WTC11 (cell line): ENCODE results near the gene RAPH1.

ENCODE experiments used
- FOXP1 ChIP-seq: sonication (generic); formaldehyde crosslinking; IDR thresholded peaks from 2 replicates; pipeline ENCODE4 v1.8.0; 2022; ENCODE audit warnings: missing genetic modification reagents, mild to moderate bottlenecking, moderate library complexity, borderline replicate concordance
- IRF2 ChIP-seq: sonication (generic); formaldehyde crosslinking; IDR thresholded peaks from 2 replicates; pipeline ENCODE4 v1.8.0; 2022; ENCODE audit warnings: low read depth, missing genetic modification reagents, borderline replicate concordance
- MYBL2 ChIP-seq: sonication (generic); formaldehyde crosslinking; IDR thresholded peaks from 2 replicates; pipeline ENCODE4 v1.8.1; 2023; ENCODE audit warnings: mild to moderate bottlenecking, moderate library complexity, missing genetic modification reagents
- NR3C1 ChIP-seq: sonication (generic); formaldehyde crosslinking; conservative IDR thresholded peaks from 2 replicates; pipeline ENCODE4 v1.8.1; 2023; ENCODE audit warnings: low read depth, mild to moderate bottlenecking, missing genetic modification reagents
- TEAD4 ChIP-seq: sonication (generic); formaldehyde crosslinking; IDR thresholded peaks from 2 replicates; pipeline ENCODE4 v1.8.0; 2022; ENCODE audit warnings: mild to moderate bottlenecking, missing genetic modification reagents
- TF ChIP-seq, protein P1 (sequence below): sonication (generic); formaldehyde crosslinking; IDR thresholded peaks from 2 replicates; pipeline ENCODE4 v1.8.0; 2022; ENCODE audit warnings: mild to moderate bottlenecking, missing genetic modification reagents
- TF ChIP-seq, protein P2 (sequence below): sonication (generic); formaldehyde crosslinking; IDR thresholded peaks from 2 replicates; pipeline ENCODE4 v1.8.1; 2023; ENCODE audit warnings: mild to moderate bottlenecking, missing genetic modification reagents, moderate library complexity
- TF ChIP-seq, protein P3 (sequence below): sonication (generic); formaldehyde crosslinking; IDR thresholded peaks from 2 replicates; pipeline ENCODE4 v1.8.1; 2022; ENCODE audit warnings: low read depth, missing genetic modification reagents, borderline replicate concordance
- TF ChIP-seq, protein P4 (sequence below): fragments of 200-600 bp; IDR thresholded peaks from 2 replicates; pipeline ENCODE4 v1.8.0; 2022; ENCODE audit warnings: antibody characterized with exemption

DNA sequence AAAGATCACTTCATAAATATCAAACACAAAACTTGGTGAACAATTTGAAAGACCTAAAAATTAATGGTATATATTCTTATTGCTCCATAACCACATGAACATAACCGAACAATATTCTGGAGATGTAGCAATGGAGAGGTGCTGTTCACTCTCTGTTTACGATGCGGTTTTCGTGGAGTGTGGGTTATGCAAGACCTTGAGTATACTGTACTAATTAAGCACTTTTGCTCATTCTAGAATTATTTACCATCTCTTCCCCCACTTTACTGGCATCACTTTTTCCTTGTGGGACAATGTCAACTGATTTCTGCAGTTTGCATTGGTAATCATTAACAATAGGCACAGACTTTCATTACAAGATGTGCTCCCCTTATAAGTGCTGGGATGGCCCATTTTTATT, 97.6 kb downstream of the RAPH1 start:
- TF ChIP-seq, protein P1, sequence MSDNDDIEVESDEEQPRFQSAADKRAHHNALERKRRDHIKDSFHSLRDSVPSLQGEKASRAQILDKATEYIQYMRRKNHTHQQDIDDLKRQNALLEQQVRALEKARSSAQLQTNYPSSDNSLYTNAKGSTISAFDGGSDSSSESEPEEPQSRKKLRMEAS (CRISPR knock-in tag) = no peak
- TF ChIP-seq IRF2 (CRISPR knock-in tag) (no peak), TEAD4 (CRISPR knock-in tag) (no peak), NR3C1 (CRISPR knock-in tag) (no peak), FOXP1 (no peak), MYBL2 (no peak)
- TF ChIP-seq, protein P2, sequence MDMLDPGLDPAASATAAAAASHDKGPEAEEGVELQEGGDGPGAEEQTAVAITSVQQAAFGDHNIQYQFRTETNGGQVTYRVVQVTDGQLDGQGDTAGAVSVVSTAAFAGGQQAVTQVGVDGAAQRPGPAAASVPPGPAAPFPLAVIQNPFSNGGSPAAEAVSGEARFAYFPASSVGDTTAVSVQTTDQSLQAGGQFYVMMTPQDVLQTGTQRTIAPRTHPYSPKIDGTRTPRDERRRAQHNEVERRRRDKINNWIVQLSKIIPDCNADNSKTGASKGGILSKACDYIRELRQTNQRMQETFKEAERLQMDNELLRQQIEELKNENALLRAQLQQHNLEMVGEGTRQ (CRISPR knock-in tag) = no peak
- TF ChIP-seq, protein P3, sequence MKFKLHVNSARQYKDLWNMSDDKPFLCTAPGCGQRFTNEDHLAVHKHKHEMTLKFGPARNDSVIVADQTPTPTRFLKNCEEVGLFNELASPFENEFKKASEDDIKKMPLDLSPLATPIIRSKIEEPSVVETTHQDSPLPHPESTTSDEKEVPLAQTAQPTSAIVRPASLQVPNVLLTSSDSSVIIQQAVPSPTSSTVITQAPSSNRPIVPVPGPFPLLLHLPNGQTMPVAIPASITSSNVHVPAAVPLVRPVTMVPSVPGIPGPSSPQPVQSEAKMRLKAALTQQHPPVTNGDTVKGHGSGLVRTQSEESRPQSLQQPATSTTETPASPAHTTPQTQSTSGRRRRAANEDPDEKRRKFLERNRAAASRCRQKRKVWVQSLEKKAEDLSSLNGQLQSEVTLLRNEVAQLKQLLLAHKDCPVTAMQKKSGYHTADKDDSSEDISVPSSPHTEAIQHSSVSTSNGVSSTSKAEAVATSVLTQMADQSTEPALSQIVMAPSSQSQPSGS (CRISPR knock-in tag) = no peak
- TF ChIP-seq, protein P4, sequence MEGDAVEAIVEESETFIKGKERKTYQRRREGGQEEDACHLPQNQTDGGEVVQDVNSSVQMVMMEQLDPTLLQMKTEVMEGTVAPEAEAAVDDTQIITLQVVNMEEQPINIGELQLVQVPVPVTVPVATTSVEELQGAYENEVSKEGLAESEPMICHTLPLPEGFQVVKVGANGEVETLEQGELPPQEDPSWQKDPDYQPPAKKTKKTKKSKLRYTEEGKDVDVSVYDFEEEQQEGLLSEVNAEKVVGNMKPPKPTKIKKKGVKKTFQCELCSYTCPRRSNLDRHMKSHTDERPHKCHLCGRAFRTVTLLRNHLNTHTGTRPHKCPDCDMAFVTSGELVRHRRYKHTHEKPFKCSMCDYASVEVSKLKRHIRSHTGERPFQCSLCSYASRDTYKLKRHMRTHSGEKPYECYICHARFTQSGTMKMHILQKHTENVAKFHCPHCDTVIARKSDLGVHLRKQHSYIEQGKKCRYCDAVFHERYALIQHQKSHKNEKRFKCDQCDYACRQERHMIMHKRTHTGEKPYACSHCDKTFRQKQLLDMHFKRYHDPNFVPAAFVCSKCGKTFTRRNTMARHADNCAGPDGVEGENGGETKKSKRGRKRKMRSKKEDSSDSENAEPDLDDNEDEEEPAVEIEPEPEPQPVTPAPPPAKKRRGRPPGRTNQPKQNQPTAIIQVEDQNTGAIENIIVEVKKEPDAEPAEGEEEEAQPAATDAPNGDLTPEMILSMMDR = no peak
